CD4-positive, alpha-beta T cell treated with Interleukin-17A for 1 hour (primary cell): ENCODE data around the gene IP6K1.
"Not testable (repeated sequence)": the region's sequence is repeated elsewhere in the genome, so short reads cannot be mapped to it uniquely, and the experiment has no call there.

ENCODE experiments used
- DNase-seq: peaks from one replicate; pipeline ENCODE4 v3.0.0-alpha.2; 2020

IP6K1 gene

DNA sequence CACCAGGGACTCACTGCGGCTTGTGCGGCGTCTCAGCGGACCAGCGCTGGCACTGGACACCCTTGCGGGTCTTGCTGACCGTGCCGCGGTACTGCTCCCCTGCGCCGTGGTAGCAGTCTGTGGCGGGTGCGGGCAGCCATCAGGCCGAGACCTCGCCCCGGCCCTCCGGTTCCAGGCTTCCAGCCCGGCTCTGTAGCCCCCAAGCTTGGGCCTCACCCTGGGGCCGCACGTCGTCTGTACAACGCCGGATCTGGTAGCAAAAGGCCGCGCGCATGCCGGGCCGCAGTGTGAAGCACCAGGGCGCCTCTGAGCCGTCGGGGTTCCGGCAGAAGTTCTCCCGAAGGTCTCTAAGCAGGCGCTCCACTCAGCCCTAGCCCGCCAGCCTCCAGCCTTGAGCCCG is 100.5 kb downstream of the IP6K1 start:
- not testable (repeated sequence) for DNase-seq

DNA sequence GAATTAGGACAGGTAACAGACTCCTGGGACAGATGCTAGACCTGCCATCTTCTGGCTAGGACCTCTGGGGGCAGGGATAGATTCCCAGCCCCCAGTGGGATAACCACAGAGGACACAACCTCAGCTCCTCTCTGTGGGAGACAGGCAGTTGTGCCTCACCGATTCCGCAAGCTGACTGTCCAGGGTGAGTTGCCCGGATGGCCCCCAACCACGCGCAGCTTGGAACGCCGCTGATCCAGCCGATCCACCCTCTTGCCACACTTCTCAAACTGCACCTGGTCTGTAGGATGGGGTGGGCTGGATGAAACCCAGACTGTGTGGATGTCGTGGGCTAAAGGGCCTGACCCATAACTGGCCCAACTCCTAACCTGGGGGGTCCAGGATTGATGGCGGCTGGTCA is 101.2 kb downstream of the IP6K1 start:
- not testable (repeated sequence) for DNase-seq

DNA sequence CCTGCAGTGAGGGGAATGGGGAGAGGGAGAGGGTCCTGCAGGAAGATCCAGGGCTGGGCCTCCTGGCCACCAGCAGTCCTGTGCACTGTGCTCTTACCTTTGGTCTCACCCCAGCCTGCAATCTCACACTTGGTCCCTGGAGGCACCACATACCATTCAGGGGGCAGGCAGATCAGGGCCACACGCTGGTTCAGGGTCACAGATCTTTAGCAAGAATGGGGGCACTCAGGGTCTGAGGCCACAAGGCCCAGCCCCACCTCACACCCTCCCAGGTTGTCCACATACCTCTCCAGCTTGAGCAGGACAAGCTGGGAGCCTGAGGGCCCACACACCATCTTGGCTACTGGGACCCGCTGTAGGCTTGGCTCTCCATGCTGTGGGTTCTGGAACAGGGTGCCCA is 101.9 kb downstream of the IP6K1 start:
- not testable (repeated sequence) for DNase-seq

DNA sequence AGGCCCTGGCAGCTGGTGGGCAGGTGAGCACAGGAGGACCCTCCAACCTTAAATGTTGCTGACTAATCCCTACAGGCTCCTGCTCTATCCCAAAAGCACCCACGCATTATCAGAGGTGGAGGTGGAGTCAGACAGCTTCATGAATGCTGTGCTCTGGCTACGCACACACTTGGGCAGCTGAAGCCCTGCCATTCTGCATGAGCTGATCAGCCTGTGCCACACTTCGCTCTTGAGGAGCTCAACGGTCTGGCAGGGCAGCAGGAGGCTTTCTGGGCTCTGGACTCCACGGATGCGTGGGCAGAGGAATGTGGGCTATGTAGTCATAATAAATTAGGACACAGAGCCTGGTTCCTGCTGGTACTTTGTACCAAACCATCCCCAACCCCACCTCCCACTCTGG is 103.2 kb downstream of the IP6K1 start:
- no peak for DNase-seq

DNA sequence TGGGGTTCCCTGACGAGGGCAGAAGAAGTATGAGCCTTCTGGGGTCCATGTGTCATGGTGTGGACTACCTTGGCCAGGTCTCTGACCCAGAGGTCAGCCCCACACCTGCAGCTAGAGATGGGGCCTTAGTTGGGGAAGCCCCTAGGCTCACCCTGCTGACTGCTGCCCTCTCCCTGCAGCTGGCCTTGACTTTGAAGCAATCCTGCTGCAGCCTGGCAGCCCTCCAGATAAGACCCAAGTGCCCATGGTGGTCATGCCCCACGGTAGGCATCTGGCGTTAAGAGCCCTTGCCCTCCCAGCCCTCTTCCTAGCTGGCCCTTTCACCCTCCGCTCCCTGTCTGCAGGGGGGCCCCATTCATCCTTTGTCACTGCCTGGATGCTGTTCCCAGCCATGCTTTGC is 104.8 kb downstream of the IP6K1 start:
- no peak for DNase-seq

DNA sequence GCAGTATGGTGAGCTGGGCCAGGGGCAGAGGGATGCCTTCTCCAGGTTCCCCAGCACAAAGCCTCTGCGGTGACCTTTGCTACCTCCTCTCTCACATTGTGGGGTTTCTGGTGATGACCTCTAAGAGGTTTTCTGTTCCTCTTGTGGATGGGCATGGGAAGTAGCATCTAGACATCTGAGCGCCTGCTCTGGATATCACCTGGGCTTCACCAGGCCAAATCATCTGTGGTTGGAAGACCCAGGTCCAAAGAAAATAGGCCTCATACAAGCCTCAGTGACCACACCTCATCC is 105.2 kb downstream of the IP6K1 start:
- DNase-seq = no peak

DNA sequence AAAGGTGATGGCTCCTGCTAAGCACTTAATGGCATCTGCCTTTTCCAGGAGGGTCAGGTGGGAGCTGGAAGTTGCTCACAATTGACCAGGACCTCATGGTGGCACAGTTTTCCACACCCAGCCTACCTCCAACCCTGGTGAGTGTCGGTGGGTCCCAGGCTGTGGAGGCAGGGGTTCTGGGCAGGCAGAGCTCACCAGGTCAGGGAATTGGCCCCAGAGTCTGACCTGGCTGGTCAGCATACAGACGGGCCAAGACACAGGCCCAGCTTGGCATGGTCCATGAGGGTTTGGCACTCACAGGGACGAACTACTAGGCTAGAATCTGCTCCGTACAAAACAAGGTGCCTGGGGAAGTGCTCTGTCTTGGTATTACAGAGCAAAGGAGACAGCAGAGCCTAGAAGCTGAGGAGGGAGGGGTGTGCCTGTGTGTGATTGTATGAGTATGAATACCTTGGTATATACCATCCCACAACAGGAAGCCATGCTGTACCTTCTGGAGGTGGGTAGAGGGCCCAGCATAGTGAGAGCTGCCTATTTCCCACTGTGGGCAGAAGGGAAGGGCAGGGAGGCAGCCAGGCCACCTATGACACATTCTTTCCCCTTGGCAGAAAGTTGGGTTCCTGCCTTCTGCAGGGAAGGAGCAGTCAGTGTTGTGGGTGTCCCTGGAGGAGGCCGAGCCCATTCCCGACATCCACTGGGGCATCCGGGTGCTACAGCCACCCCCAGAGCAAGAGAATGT is 105.7 kb downstream of the IP6K1 start:
- DNase-seq = no peak

DNA sequence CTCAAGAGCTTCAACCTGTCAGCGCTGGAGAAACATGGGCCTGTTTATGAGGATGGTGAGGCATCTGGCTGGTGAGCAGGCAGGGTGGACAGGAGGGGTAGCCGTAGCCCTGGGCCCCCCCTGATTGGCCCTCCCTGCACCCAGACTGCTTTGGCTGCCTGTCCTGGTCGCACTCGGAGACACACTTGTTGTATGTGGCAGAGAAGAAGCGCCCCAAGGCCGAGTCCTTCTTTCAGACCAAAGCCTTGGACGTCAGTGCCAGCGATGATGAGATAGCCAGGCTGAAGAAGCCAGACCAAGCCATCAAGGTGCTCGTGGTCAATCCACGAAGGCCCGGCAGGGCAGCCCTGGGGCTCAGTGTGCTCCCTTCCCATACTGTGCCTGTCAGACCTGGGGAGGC is 110.4 kb downstream of the IP6K1 start:
- no peak for DNase-seq

DNA sequence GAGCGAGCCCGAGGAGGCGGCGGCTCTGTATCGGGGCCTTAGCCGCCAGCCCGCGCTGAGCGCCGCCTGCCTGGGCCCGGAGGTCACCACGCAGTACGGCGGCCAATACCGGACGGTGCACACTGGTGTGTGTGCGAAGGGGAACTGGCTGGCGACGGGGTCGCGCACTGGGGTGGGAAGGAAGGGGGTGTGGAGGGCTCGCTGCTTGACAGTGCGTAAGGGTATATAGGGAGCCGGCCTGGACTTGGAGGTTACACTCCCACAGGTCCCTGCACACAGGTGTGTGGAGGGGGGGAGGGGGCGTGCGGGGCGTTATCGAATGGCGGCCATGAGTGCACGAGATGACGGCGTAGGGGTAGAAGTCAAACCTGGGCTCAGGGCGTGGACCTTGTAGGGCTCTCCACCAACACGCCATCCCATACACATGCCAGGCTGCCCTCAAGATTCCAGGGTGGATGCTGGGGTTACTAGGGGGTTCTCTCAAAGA is 111.8 kb downstream of the IP6K1 start:
- no peak for DNase-seq
